ENCODE measurements around the gene GPC6.

- TF ChIP-seq POLR2AphosphoS5 (IDR thresholded peaks at IDR 0.05; ENCODE audit: low read depth, low read length) (no peak), POLR2A (IDR thresholded peaks at IDR 0.05; ENCODE audit: borderline replicate concordance, extremely low read depth, insufficient read depth, insufficient read length) (no peak), EZH2 (IDR thresholded peaks at IDR 0.05) (no peak)
Measured at GRCh38 chr13:93397619-93398018, 171.0 kb downstream of the GPC6 start.
